DOHH2 (cell line): Measurements from ENCODE around the gene EOGT.

Source experiments
- H3F3A ChIP-seq: fragments of 200-600 bp; sonication (generic), shearing (Covaris generic); 2 replicates; pipeline ENCODE4 v1.6.0; 2016; ENCODE audit warnings: antibody characterized with exemption, mild to moderate bottlenecking; ENCODE audit not compliant: control insufficient read depth, insufficient read depth
- H3K27ac ChIP-seq: fragments of 200-600 bp; sonication (generic); 2 replicates; pipeline ENCODE4 v1.5.1; 2014; ENCODE audit warnings: low read depth, mild to moderate bottlenecking, low read length, moderate library complexity
- H3K27me3 ChIP-seq: fragments of 200-600 bp; sonication (generic); 2 replicates; pipeline ENCODE4 v1.6.1; 2014; ENCODE audit warnings: mild to moderate bottlenecking, low read length, mixed read lengths; ENCODE audit not compliant: control insufficient read depth
- H3K36me3 ChIP-seq: fragments of 200-600 bp; sonication (generic); 2 replicates; pipeline ENCODE4 v1.6.1; 2014; ENCODE audit warnings: mild to moderate bottlenecking, low read length, moderate library complexity, mixed read lengths; ENCODE audit not compliant: control insufficient read depth
- H3K4me1 ChIP-seq: fragments of 200-600 bp; sonication (generic); 2 replicates; pipeline ENCODE4 v1.6.1; 2014; ENCODE audit warnings: mild to moderate bottlenecking, low read length, mixed read lengths; ENCODE audit not compliant: control insufficient read depth
- H3K4me2 ChIP-seq: fragments of 200-600 bp; sonication (generic); 2 replicates; pipeline ENCODE4 v1.6.0; 2014; ENCODE audit warnings: mild to moderate bottlenecking, low read length, moderate library complexity
- H3K4me3 ChIP-seq: fragments of 200-600 bp; sonication (generic); 2 replicates; pipeline ENCODE4 v1.5.1; 2014; ENCODE audit warnings: mild to moderate bottlenecking, low read length, mixed read lengths
- H3K79me2 ChIP-seq: fragments of 200-600 bp; sonication (generic); 2 replicates; pipeline ENCODE4 v1.6.1; 2014; ENCODE audit warnings: mild to moderate bottlenecking, low read length, mixed read lengths; ENCODE audit not compliant: control insufficient read depth
- H3K9me2 ChIP-seq: fragments of 200-600 bp; sonication (generic); replicated peaks from 2 replicates; pipeline ENCODE4 v1.6.1; 2014; ENCODE audit warnings: mild to moderate bottlenecking, low read length, mixed read lengths; ENCODE audit not compliant: control insufficient read depth
- H3K9me3 ChIP-seq: fragments of 200-600 bp; sonication (generic); 2 replicates; pipeline ENCODE4 v1.6.1; 2014; ENCODE audit warnings: antibody characterized with exemption, low read length, mixed read lengths; ENCODE audit not compliant: control insufficient read depth, insufficient read depth
- H4K20me1 ChIP-seq: fragments of 200-600 bp; sonication (generic); 2 replicates; pipeline ENCODE4 v1.6.0; 2014; ENCODE audit warnings: low read depth, mild to moderate bottlenecking, antibody characterized with exemption, low read length, moderate library complexity; ENCODE audit not compliant: control insufficient read depth, insufficient read depth
- EZH2phosphoT487 ChIP-seq: fragments of 200-600 bp; sonication (generic); IDR thresholded peaks from 2 replicates; pipeline ENCODE4 v1.6.1; 2017; ENCODE audit warnings: borderline replicate concordance, mild to moderate bottlenecking, antibody characterized with exemption, low read length, moderate library complexity, mixed read lengths
- TF ChIP-seq, protein P1 (sequence below): fragments of 200-600 bp; sonication (generic); IDR thresholded peaks from one replicate; pipeline ENCODE4 v1.5.1; 2014; ENCODE audit warnings: antibody characterized with exemption, mild to moderate bottlenecking, low read depth, low read length; ENCODE audit not compliant: poor library complexity, severe bottlenecking

The EOGT gene

DNA sequence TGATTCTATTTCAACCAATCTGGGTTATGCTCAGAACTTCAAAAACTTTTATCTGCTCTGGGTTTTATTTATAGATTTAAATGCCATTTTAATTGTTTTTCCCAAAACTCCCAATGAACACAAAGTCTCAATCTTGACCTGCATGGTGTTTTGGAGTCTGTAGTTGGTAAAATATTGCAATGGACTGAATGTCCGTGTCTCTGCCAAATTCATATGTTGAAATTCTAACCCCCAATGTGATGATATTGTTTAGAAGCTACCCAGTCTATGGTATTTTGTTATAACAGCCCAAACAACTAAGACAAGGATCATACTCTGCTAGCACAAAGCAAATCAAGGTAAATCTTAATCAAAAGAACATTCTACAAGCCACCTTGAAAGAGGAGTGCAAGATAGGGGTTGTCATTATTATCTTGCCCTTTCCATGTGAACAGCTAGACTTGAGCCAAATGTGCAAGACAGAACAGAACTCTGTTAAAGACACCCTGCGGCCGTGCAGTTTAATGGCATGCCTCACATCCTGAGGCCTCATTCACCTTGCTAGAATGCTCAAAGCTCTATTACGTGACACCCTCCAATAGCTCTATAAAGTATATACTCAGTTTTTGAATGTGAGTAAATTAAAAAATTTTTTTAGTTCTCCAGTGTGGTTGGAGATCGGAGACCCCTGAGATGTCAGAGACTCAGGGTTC, 7.5 kb downstream of the EOGT start:
- Histone ChIP-seq H4K20me1 (no peaks in the 10 kb centered on the region; the same call in 1 of the 2 replicates), H3K27ac (no peak overlapping the region), H3K9me2 (no peaks in the 10 kb centered on the region), H3K79me2 (no peaks in the 10 kb centered on the region), H3K4me2 (no peak overlapping the region), H3K4me3 (no peak overlapping the region), H3F3A (no peaks in the 10 kb centered on the region), H3K9me3 (no peaks in the 10 kb centered on the region), H3K36me3 (peaks cover 10% of the 10 kb centered on the region; the same call in 1 of the 2 replicates), H3K4me1 (no peaks in the 10 kb centered on the region), H3K27me3 (no peaks in the 10 kb centered on the region)
- TF ChIP-seq EZH2phosphoT487, result no peak
- TF ChIP-seq, protein P1, sequence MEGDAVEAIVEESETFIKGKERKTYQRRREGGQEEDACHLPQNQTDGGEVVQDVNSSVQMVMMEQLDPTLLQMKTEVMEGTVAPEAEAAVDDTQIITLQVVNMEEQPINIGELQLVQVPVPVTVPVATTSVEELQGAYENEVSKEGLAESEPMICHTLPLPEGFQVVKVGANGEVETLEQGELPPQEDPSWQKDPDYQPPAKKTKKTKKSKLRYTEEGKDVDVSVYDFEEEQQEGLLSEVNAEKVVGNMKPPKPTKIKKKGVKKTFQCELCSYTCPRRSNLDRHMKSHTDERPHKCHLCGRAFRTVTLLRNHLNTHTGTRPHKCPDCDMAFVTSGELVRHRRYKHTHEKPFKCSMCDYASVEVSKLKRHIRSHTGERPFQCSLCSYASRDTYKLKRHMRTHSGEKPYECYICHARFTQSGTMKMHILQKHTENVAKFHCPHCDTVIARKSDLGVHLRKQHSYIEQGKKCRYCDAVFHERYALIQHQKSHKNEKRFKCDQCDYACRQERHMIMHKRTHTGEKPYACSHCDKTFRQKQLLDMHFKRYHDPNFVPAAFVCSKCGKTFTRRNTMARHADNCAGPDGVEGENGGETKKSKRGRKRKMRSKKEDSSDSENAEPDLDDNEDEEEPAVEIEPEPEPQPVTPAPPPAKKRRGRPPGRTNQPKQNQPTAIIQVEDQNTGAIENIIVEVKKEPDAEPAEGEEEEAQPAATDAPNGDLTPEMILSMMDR, result no peak

DNA sequence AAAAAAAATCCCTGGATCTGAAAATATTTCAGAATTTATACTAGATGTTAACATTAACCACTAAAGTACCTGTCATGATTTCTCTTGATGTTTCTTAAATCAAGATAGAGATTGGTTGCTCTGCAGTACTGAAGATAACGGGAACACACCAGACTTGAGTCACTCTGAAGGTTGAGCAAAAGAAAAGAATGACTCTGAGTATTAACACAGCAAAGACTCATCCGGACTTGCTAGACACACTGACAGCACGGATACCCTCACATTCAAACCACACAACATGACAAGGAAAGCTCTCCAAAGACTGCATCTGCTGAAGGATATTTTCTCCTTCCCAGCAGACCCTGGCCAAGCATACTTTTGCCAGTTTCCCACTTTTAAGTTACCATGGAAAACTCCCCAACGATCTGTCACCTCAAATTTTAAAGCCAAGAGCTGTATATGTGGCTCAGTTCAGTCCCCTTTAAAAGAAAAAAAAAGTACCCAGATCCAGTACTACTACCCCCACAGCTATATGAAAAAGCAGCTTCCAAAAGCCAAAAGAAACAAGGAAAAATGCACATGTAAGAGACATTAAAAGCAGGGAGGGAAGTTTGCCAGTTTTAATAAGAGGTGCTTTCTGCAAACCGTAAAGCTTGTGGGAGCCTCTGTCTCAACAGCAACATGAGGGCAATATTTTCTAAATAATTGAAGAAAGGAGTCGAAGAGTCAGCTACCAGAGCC, 8.3 kb downstream of the EOGT start:
- Histone ChIP-seq H3K4me1 (no peaks in the 10 kb centered on the region), H3K4me3 (no peak overlapping the region), H3K27ac (no peak overlapping the region), H3K9me3 (no peaks in the 10 kb centered on the region), H4K20me1 (no peaks in the 10 kb centered on the region; the same call in 1 of the 2 replicates), H3K4me2 (no peak overlapping the region), H3K79me2 (no peaks in the 10 kb centered on the region), H3K27me3 (no peaks in the 10 kb centered on the region), H3K36me3 (peaks cover 10% of the 10 kb centered on the region; the same call in 1 of the 2 replicates), H3F3A (no peaks in the 10 kb centered on the region), H3K9me2 (no peaks in the 10 kb centered on the region)
- TF ChIP-seq EZH2phosphoT487, result no peak
- TF ChIP-seq, protein P1, result no peak

DNA sequence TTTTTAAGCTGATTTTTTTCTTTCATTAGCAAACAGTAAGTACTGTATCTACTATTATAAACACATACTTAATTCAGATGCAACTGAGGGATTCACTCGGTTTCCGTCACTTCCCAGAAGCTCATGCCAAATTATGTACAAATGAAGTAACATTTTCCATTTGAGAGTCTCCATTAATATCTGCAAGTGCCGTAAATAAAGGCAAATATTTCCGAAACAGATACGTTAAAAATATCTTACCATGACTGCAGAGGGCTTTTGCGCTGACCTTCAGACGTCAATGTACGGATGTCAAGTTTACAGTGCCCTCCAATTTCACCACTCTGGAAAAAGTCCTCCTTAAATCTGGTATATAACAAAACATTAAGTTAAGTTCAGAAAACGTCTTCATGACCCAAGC, 9.3 kb downstream of the EOGT start:
- no peaks in the 10 kb centered on the region for H3K4me1 ChIP-seq
- H3K27ac ChIP-seq, result no peak overlapping the region
- no peaks in the 10 kb centered on the region for H3K9me2 ChIP-seq
- H3K36me3 ChIP-seq, result peaks cover 10% of the 10 kb centered on the region; the same call in 1 of the 2 replicates
- no peaks in the 10 kb centered on the region; the same call in 1 of the 2 replicates for H4K20me1 ChIP-seq
- no peak overlapping the region for H3K4me2 ChIP-seq
- H3K27me3 ChIP-seq, result no peaks in the 10 kb centered on the region
- H3K9me3 ChIP-seq, result no peaks in the 10 kb centered on the region
- no peak overlapping the region for H3K4me3 ChIP-seq
- H3F3A ChIP-seq, result no peaks in the 10 kb centered on the region
- H3K79me2 ChIP-seq, result no peaks in the 10 kb centered on the region
- TF ChIP-seq EZH2phosphoT487, result no peak
- TF ChIP-seq, protein P1, result no peak
